ENCODE measurements around the gene ACOT9.
"Not testable (repeated sequence)": the region's sequence is repeated elsewhere in the genome, so short reads cannot be mapped to it uniquely, and the experiment has no call there.

Gene ACOT9

GRCh38 chrX:23694606-23695005 is 48.5 kb downstream of the ACOT9 start:
- DNase-seq (ENCODE audit: low read depth): no peak

- DNase-seq (ENCODE audit: low read depth): no peak
These were observed 50.9 kb downstream of the ACOT9 start for GRCh38 chrX:23692166-23692565.

GRCh38 chrX:23676486-23676885 is 66.6 kb downstream of the ACOT9 start:
- DNase-seq (ENCODE audit: low read depth): not testable (repeated sequence)

GRCh38 chrX:23673108-23673507 is 70.0 kb downstream of the ACOT9 start:
- no peak for DNase-seq (ENCODE audit: low read depth)

GRCh38 chrX:23670528-23670927 is 72.5 kb downstream of the ACOT9 start:
- no peak for DNase-seq (ENCODE audit: low read depth)

GRCh38 chrX:23668335-23668734 is 74.7 kb downstream of the ACOT9 start:
- DNase-seq (ENCODE audit: low read depth): no peak

GRCh38 chrX:23667239-23668177 is 75.6 kb downstream of the ACOT9 start, which contains the start of gene PRDX4:
Gene PRDX4 (plus strand): TSS chrX:23667493. CDS start chrX:23667571, 78 bp downstream.
- DNase-seq (ENCODE audit: low read depth): peak; percentile 58

- no peak for DNase-seq (ENCODE audit: low read depth)
These were observed 76.8 kb downstream of the ACOT9 start for GRCh38 chrX:23666282-23666681.

GRCh38 chrX:23664496-23664895 is 78.6 kb downstream of the ACOT9 start:
- DNase-seq (ENCODE audit: low read depth): no peak

- DNase-seq (ENCODE audit: low read depth): no peak
These were observed 80.2 kb downstream of the ACOT9 start for GRCh38 chrX:23662853-23663252.

- no peak for DNase-seq (ENCODE audit: low read depth)
These were observed 80.9 kb downstream of the ACOT9 start for GRCh38 chrX:23662187-23662586.

GRCh38 chrX:23661671-23662070 is 81.4 kb downstream of the ACOT9 start:
- no peak for DNase-seq (ENCODE audit: low read depth)

GRCh38 chrX:23660766-23661132 is 82.3 kb downstream of the ACOT9 start:
- no peak for DNase-seq (ENCODE audit: low read depth)

GRCh38 chrX:23660083-23660765 is 82.9 kb downstream of the ACOT9 start:
- not testable (repeated sequence) for DNase-seq (ENCODE audit: low read depth)

GRCh38 chrX:23659339-23659738 is 83.7 kb downstream of the ACOT9 start:
- no peak for DNase-seq (ENCODE audit: low read depth)

- DNase-seq (ENCODE audit: low read depth): no peak
These were observed 86.4 kb downstream of the ACOT9 start for GRCh38 chrX:23656684-23657083.

- DNase-seq (ENCODE audit: low read depth): no peak
These were observed 87.0 kb downstream of the ACOT9 start for GRCh38 chrX:23656091-23656490.
